OCI-LY1 (cell line): ENCODE measurements around the gene CSNK2A1.

ENCODE experiments used
- CTCF ChIP-seq: fragments of 200-600 bp; sonication (generic), shearing (Covaris generic); IDR thresholded peaks from 2 replicates; pipeline ENCODE4 v1.5.1; 2017; ENCODE audit warnings: mild to moderate bottlenecking, antibody characterized with exemption, low read length, moderate library complexity, mixed read lengths
- EZH2 ChIP-seq: fragments of 200-600 bp; sonication (generic), shearing (Covaris generic); IDR thresholded peaks from 2 replicates; pipeline ENCODE4 v1.8.0; 2017; ENCODE audit warnings: borderline replicate concordance, mixed run types, mild to moderate bottlenecking, antibody characterized with exemption, low read length, moderate library complexity, mixed read lengths

- TF ChIP-seq EZH2 = no peak
- no peak for TF ChIP-seq CTCF
These were observed 107.1 kb downstream of the CSNK2A1 start for GRCh38 chr20:436476-436875.
